8988T (cell line): Measurements from ENCODE around the gene IL12A.

Experiments
- DNase-seq: peaks from one replicate; pipeline ENCODE4 v3.0.0; 2011

Gene IL12A

GRCh38 chr3:159988617-159989271 is at the start of gene IL12A:
Gene IL12A, plus strand, starts transcription at chr3:159988835.
- DNase-seq, result peak; percentile 62

- DNase-seq, result no peak
Observed at GRCh38 chr3:159941038-159942000, 47.3 kb upstream of the IL12A start.

- no peak for DNase-seq
Observed at GRCh38 chr3:159944781-159945180, 43.9 kb upstream of the IL12A start.

- DNase-seq, result no peak
Observed at GRCh38 chr3:159945930-159946329, 42.7 kb upstream of the IL12A start.

- no peak for DNase-seq
Observed at GRCh38 chr3:159947220-159947619, 41.4 kb upstream of the IL12A start.

- no peak for DNase-seq
Observed at GRCh38 chr3:159948429-159949144, 40.0 kb upstream of the IL12A start.

- DNase-seq, result no peak
Observed at GRCh38 chr3:159950156-159950898, 38.3 kb upstream of the IL12A start.

GRCh38 chr3:159951540-159951939 is 37.1 kb upstream of the IL12A start:
- DNase-seq, result no peak

GRCh38 chr3:159953325-159954085 is 35.1 kb upstream of the IL12A start:
- no peak for DNase-seq

GRCh38 chr3:159960188-159961148 is 28.2 kb upstream of the IL12A start:
- DNase-seq, result no peak

GRCh38 chr3:159964166-159964973 is 24.3 kb upstream of the IL12A start:
- no peak for DNase-seq

GRCh38 chr3:159971311-159971710 is 17.3 kb upstream of the IL12A start:
- DNase-seq, result no peak

GRCh38 chr3:159977295-159977694 is 11.3 kb upstream of the IL12A start:
- no peak for DNase-seq

GRCh38 chr3:159978353-159978752 is 10.3 kb upstream of the IL12A start:
- no peak for DNase-seq

- no peak for DNase-seq
Observed at GRCh38 chr3:159978918-159979703, 9.5 kb upstream of the IL12A start.

GRCh38 chr3:159982442-159982974 is 6.1 kb upstream of the IL12A start:
- no peak for DNase-seq

- no peak for DNase-seq
Observed at GRCh38 chr3:159987291-159987711, 1.3 kb upstream of the IL12A start.

GRCh38 chr3:159989973-159990846 is 1.6 kb downstream of the IL12A start:
- no peak for DNase-seq
